Ovary (tissue), 3 donors: ENCODE data around the gene TCEANC2.

Experiments
- EP300 ChIP-seq: sonication (generic); formaldehyde crosslinking; IDR thresholded peaks from one replicate; pipeline ENCODE4 v1.6.1; 2017; ENCODE audit warnings: antibody characterized with exemption
- POLR2A ChIP-seq: fragments of 450-650 bp; IDR thresholded peaks from one replicate; pipeline ENCODE4 v1.6.1; 2017; ENCODE audit warnings: antibody characterized with exemption, mild to moderate bottlenecking, moderate library complexity
- TF ChIP-seq, protein P1 (sequence below), 3 donors: fragments of 450-650 bp in 2 of 3; fragments of 200-600 bp in 1 of 3; IDR thresholded peaks; one replicate each; pipeline versions ENCODE4 v1.5.1 to v1.8.0; 2016 to 2022; ENCODE audit warnings: antibody characterized with exemption in 3 of 3, mild to moderate bottlenecking in 1 of 3
- donor health status: DM: no; HTN: no; CAD: no.

DNA sequence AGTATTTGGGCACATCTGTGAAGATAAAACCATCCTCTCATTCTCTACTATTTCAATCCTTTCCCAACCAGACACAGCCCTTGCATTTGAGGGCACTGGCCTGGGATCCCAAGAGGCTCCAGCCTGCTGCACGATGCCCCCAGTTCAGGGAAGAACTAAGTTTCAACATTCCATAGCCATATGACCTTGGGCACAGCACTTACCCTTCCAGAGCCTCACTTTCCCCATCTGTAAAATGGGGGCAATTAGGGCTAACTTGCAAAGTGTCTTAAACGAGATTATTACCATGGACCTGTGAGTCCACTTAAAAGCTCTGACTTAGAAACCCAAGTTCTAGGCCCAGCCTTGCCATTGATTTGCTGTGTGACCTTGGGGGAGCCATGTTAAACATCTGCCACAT, 76.5 kb downstream of the TCEANC2 start:
- TF ChIP-seq, protein P1, sequence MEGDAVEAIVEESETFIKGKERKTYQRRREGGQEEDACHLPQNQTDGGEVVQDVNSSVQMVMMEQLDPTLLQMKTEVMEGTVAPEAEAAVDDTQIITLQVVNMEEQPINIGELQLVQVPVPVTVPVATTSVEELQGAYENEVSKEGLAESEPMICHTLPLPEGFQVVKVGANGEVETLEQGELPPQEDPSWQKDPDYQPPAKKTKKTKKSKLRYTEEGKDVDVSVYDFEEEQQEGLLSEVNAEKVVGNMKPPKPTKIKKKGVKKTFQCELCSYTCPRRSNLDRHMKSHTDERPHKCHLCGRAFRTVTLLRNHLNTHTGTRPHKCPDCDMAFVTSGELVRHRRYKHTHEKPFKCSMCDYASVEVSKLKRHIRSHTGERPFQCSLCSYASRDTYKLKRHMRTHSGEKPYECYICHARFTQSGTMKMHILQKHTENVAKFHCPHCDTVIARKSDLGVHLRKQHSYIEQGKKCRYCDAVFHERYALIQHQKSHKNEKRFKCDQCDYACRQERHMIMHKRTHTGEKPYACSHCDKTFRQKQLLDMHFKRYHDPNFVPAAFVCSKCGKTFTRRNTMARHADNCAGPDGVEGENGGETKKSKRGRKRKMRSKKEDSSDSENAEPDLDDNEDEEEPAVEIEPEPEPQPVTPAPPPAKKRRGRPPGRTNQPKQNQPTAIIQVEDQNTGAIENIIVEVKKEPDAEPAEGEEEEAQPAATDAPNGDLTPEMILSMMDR (IDR thresholded peaks at IDR 0.05), result no peak
- TF ChIP-seq POLR2A (no peak), EP300 (no peak)
